HG03135 (cell line): Measurements from ENCODE around the gene CKAP4.
"Not testable (repeated sequence)": the region's sequence is repeated elsewhere in the genome, so short reads cannot be mapped to it uniquely, and the experiment has no call there.

Source experiments
- ATAC-seq: cut with Tn5 transposase; IDR thresholded peaks from one replicate; pipeline ENCODE4 v1.9.1; 2021; ENCODE audit warnings: mild to moderate bottlenecking, moderate library complexity; ENCODE audit not compliant: unreplicated experiment

The CKAP4 gene

GRCh38 chr12:106247674-106248311, at the start of gene CKAP4:
TSS of gene CKAP4 (minus strand) at chr12:106248020. CDS start at chr12:106247851, 169 bp downstream.
- peak; percentile 47 for ATAC-seq

GRCh38 chr12:106297075-106297474, 49.3 kb upstream of the CKAP4 start:
- ATAC-seq = no peak

- ATAC-seq = no peak
These were observed 48.5 kb upstream of the CKAP4 start for GRCh38 chr12:106296179-106296877.

GRCh38 chr12:106292339-106292738, 44.5 kb upstream of the CKAP4 start:
- ATAC-seq = no peak

GRCh38 chr12:106291342-106291741, 43.5 kb upstream of the CKAP4 start:
- ATAC-seq = no peak

GRCh38 chr12:106290666-106291065, 42.8 kb upstream of the CKAP4 start:
- no peak for ATAC-seq

- ATAC-seq = no peak
These were observed 41.4 kb upstream of the CKAP4 start for GRCh38 chr12:106289196-106289681.

- ATAC-seq = no peak
These were observed 40.8 kb upstream of the CKAP4 start for GRCh38 chr12:106288494-106289195.

- no peak for ATAC-seq
These were observed 40.3 kb upstream of the CKAP4 start for GRCh38 chr12:106288101-106288493.

GRCh38 chr12:106287364-106287763, 39.5 kb upstream of the CKAP4 start:
- no peak for ATAC-seq

- ATAC-seq = not testable (repeated sequence)
These were observed 38.8 kb upstream of the CKAP4 start for GRCh38 chr12:106286576-106287162.

GRCh38 chr12:106285982-106286381, 38.2 kb upstream of the CKAP4 start:
- no peak for ATAC-seq

GRCh38 chr12:106284358-106285105, 36.7 kb upstream of the CKAP4 start:
- ATAC-seq = no peak

- no peak for ATAC-seq
These were observed 34.8 kb upstream of the CKAP4 start for GRCh38 chr12:106282457-106283097.

GRCh38 chr12:106281804-106282203, 34.0 kb upstream of the CKAP4 start:
- ATAC-seq = no peak

GRCh38 chr12:106281056-106281782, 33.4 kb upstream of the CKAP4 start:
- no peak for ATAC-seq

GRCh38 chr12:106280106-106280505, 32.3 kb upstream of the CKAP4 start:
- ATAC-seq = no peak

GRCh38 chr12:106276032-106276740, 28.4 kb upstream of the CKAP4 start:
- peak; percentile 69 for ATAC-seq

- no peak for ATAC-seq
These were observed 27.6 kb upstream of the CKAP4 start for GRCh38 chr12:106275458-106275857.
